ENCODE results near the gene DPY19L3. TPM values are rescaled to one million over a fixed set of nuclear protein-coding genes. Genes with fewer than 3 reads are reported as not detected.
"Not testable (repeated sequence)": the region's sequence is repeated elsewhere in the genome, so short reads cannot be mapped to it uniquely, and the experiment has no call there.

The DPY19L3 gene
- total and polyA plus RNA-seq, 2 of the 4 experiments (the other 2 are of a cell fraction): 29.6 to 36.5 TPM

- H3K4me1 ChIP-seq (ENCODE audit: control insufficient read depth, insufficient read depth, low read length); H3K4me3 ChIP-seq (ENCODE audit: insufficient read depth, low read depth, low read length); ATAC-seq (ENCODE audit: low read depth); in situ Hi-C loops (cut with MboI; ENCODE audit: low sequenced_read_pairs); H3K56ac ChIP-seq (ENCODE audit: extremely low read depth, insufficient read depth, low read length); H2BK15ac ChIP-seq (ENCODE audit: low read depth, low read length); H2AK5ac ChIP-seq (ENCODE audit: low read depth, low read length); H3K9me1 ChIP-seq (ENCODE audit: insufficient read depth, low read length); H3K27me3 ChIP-seq (ENCODE audit: control insufficient read depth, insufficient read depth, low read length); H4K5ac ChIP-seq (ENCODE audit: low read depth, low read length); DNase-seq; H2AFZ ChIP-seq (replicated peaks; ENCODE audit: low read length, poor library complexity); H3K9ac ChIP-seq (ENCODE audit: low read depth, low read length); H3K36me3 ChIP-seq (ENCODE audit: control insufficient read depth, insufficient read depth, low read length); H3K14ac ChIP-seq (replicated peaks; ENCODE audit: low read depth, low read length); H3K4ac ChIP-seq (ENCODE audit: low read depth, low read length); CTCF ChIA-PET; H3K4me2 ChIP-seq (ENCODE audit: low read depth, low read length); POLR2A ChIA-PET (ENCODE audit: unreplicated experiment); H3K9me3 ChIP-seq (ENCODE audit: control insufficient read depth, insufficient read depth, low read length); H4K91ac ChIP-seq (ENCODE audit: insufficient read depth, low read depth, low read length); H2BK5ac ChIP-seq (ENCODE audit: low read depth, low read length, poor library complexity, severe bottlenecking); H3K79me1 ChIP-seq (ENCODE audit: low read depth in 1 of 2, low read length in 2 of 2); H2AK9ac ChIP-seq (replicated peaks; ENCODE audit: low read depth, low read length, poor library complexity); H3K18ac ChIP-seq (ENCODE audit: low read depth, low read length); dilution Hi-C loops (cut with HindIII; ENCODE audit: low sequenced_read_pairs, unreplicated experiment); BruUV-seq (replicated peaks); H2BK20ac ChIP-seq (ENCODE audit: low read depth, low read length); H4K20me1 ChIP-seq (ENCODE audit: insufficient read depth, low read length); H4K8ac ChIP-seq (ENCODE audit: low read depth in 2 of 2, low read length in 2 of 2); intact Hi-C loops (cut with micrococcal nuclease); H3K23ac ChIP-seq (ENCODE audit: low read depth, low read length); H3K27ac ChIP-seq (ENCODE audit: insufficient read depth, low read length); H2BK120ac ChIP-seq (ENCODE audit: low read depth, low read length): not testable (repeated sequence)
- no CpG with 5 or more reads among the region's 4 CpGs for WGBS, 2 experiments (ENCODE audit: extremely low coverage in 2 of 2, insufficient read length in 1 of 2)
These were observed 106.9 kb downstream of the DPY19L3 start for GRCh38 chr19:32512498-32512897.

Measured in IMR-90 (cell line).